ENCODE measurements around the gene CTIF.
"Not testable (repeated sequence)": the region's sequence is repeated elsewhere in the genome, so short reads cannot be mapped to it uniquely, and the experiment has no call there.

Gene CTIF

GRCh38 chr18:48811401-48811800, 272.6 kb downstream of the CTIF start:
- TF ChIP-seq CTCF (IDR thresholded peaks at IDR 0.05; ENCODE audit: low read depth, low read length, missing control alignments), result no peak
- H3K4me3 ChIP-seq (ENCODE audit: low read depth, low read length), result no peak overlapping the region
- no peaks in the 10 kb centered on the region for H3K36me3 ChIP-seq (replicated peaks)
- H3K27ac ChIP-seq, result no peak overlapping the region
- DNase-seq, result no peak
- no peaks in the 10 kb centered on the region for H3K27me3 ChIP-seq (replicated peaks)
- in situ Hi-C loops (cut with HindIII; ENCODE audit: low pct_ligation_motif_present, low sequenced_read_pairs), result no loop called here

GRCh38 chr18:48811977-48812451, 273.2 kb downstream of the CTIF start:
- H3K36me3 ChIP-seq (replicated peaks); DNase-seq; H3K27me3 ChIP-seq (replicated peaks); H3K27ac ChIP-seq; in situ Hi-C loops (cut with HindIII; ENCODE audit: low pct_ligation_motif_present, low sequenced_read_pairs); H3K4me3 ChIP-seq (ENCODE audit: low read depth, low read length): not testable (repeated sequence)

DNA sequence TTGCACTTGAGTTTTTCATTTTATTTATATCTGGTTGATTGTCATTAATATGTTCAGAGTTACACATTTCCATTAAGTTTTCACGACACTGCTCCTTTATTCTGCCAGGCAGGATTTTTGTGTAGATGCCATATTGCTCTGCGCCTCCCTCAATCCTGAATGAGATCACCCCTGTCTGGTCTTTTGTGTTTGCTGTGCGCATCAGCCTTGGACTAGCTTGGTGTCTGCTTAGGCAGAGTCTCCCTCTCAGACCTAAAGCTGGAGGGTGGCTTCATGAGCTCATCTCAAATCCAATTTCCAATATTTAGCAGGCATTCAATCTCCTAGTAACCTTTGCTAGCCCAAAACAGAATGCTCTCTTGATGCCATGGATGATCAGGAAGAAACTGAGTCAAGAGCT, 274.5 kb downstream of the CTIF start:
- no peak overlapping the region for H3K4me3 ChIP-seq (ENCODE audit: low read depth, low read length)
- TF ChIP-seq CTCF (IDR thresholded peaks at IDR 0.05; ENCODE audit: low read depth, low read length, missing control alignments), result no peak
- in situ Hi-C loops (cut with HindIII; ENCODE audit: low pct_ligation_motif_present, low sequenced_read_pairs), result no loop called here
- peaks cover 4% of the 10 kb centered on the region for H3K36me3 ChIP-seq (replicated peaks)
- H3K27me3 ChIP-seq (replicated peaks), result no peaks in the 10 kb centered on the region
- no peak overlapping the region for H3K27ac ChIP-seq
- DNase-seq, result no peak

GRCh38 chr18:48813833-48814489, 275.1 kb downstream of the CTIF start:
- Histone ChIP-seq H3K27ac (no peak overlapping the region), H3K36me3 (replicated peaks) (peaks cover 7% of the 10 kb centered on the region), H3K4me3 (ENCODE audit: low read depth, low read length) (no peak overlapping the region), H3K27me3 (replicated peaks) (no peaks in the 10 kb centered on the region)
- no peak for DNase-seq
- TF ChIP-seq CTCF (IDR thresholded peaks at IDR 0.05; ENCODE audit: low read depth, low read length, missing control alignments), result no peak
- in situ Hi-C loops (cut with HindIII; ENCODE audit: low pct_ligation_motif_present, low sequenced_read_pairs), result no loop called here

- Histone ChIP-seq H3K36me3 (replicated peaks) (peaks cover 7% of the 10 kb centered on the region), H3K4me3 (ENCODE audit: low read depth, low read length) (no peak overlapping the region), H3K27me3 (replicated peaks) (no peaks in the 10 kb centered on the region), H3K27ac (peak overlapping the region; percentile 3)
- in situ Hi-C loops (cut with HindIII; ENCODE audit: low pct_ligation_motif_present, low sequenced_read_pairs), result no loop called here
- no peak for TF ChIP-seq CTCF (IDR thresholded peaks at IDR 0.05; ENCODE audit: low read depth, low read length, missing control alignments)
- no peak for DNase-seq
Observed at GRCh38 chr18:48814490-48815178, 275.8 kb downstream of the CTIF start.

- no peak for TF ChIP-seq CTCF (IDR thresholded peaks at IDR 0.05; ENCODE audit: low read depth, low read length, missing control alignments)
- DNase-seq, result no peak
- no peaks in the 10 kb centered on the region for H3K27me3 ChIP-seq (replicated peaks)
- H3K27ac ChIP-seq, result peak overlapping the region; percentile 3
- H3K36me3 ChIP-seq (replicated peaks), result peaks cover 7% of the 10 kb centered on the region
- H3K4me3 ChIP-seq (ENCODE audit: low read depth, low read length), result no peak overlapping the region
- in situ Hi-C loops (cut with HindIII; ENCODE audit: low pct_ligation_motif_present, low sequenced_read_pairs), result no loop called here
Observed at GRCh38 chr18:48815179-48815515, 276.3 kb downstream of the CTIF start.

All from brain microvascular endothelial cell (primary cell).